ENCODE measurements around the gene SHC3. TPM values are rescaled to one million over a fixed set of nuclear protein-coding genes. Genes with fewer than 3 reads are reported as not detected.

Gene SHC3
- total and polyA plus RNA-seq, 2 donors (not counting 3 experiments of a cell fraction or from before 2014, with no cell fraction given), result 1.0 to 2.0 TPM

- Histone ChIP-seq H3K79me2 (ENCODE audit: control insufficient read depth, insufficient read depth, low read length) (peaks cover 3% of the 10 kb centered on the region), H3K4me1 (ENCODE audit: control insufficient read depth, extremely low read depth, insufficient read depth, low read length) (peaks cover 7% of the 10 kb centered on the region), H3K9ac (replicated peaks; ENCODE audit: extremely low read depth, insufficient read depth, low read length) (no peak overlapping the region), H3K36me3 (ENCODE audit: control insufficient read depth in 2 of 2, extremely low read depth in 1 of 2, insufficient read depth in 2 of 2, low read length in 2 of 2) (no peaks in the 10 kb centered on the region), H3K27ac (ENCODE audit: insufficient read depth, low read depth, low read length) (no peak overlapping the region), H2AFZ (ENCODE audit: low read depth, low read length) (no peak overlapping the region), H4K20me1 (replicated peaks; ENCODE audit: control insufficient read depth, extremely low read depth, insufficient read depth, low read length) (no peaks in the 10 kb centered on the region), H3K4me3 (replicated peaks in 1 of 3; ENCODE audit: insufficient read depth in 1 of 3, low read depth in 1 of 3, low read length in 3 of 3) (no peak overlapping the region), H3K9me3 (replicated peaks; ENCODE audit: control insufficient read depth, insufficient read depth, low read length) (no peaks in the 10 kb centered on the region), H3K27me3 (ENCODE audit: control insufficient read depth in 2 of 2, insufficient read depth in 2 of 2, low read length in 2 of 2) (peaks cover 15 to 21% of the 10 kb centered on the region in 2 experiments), H3K4me2 (ENCODE audit: insufficient read depth, low read length) (no peak overlapping the region), H3K9me1 (replicated peaks; ENCODE audit: control insufficient read depth, extremely low read depth, insufficient read depth, low read length) (no peaks in the 10 kb centered on the region)
- DNase-seq (ENCODE audit: low read depth, low spot score), result no peak
- no peak for TF ChIP-seq MYC (IDR thresholded peaks at IDR 0.05; ENCODE audit: low read depth, low read length)
- TF ChIP-seq EZH2 (IDR thresholded peaks at IDR 0.05; ENCODE audit: borderline replicate concordance, low read depth, low read length, severe bottlenecking), result no peak
- TF ChIP-seq GATA2 (IDR thresholded peaks at IDR 0.05; ENCODE audit: insufficient read depth, insufficient read length, low read depth, low read length), result no peak
- TF ChIP-seq FOS (IDR thresholded peaks at IDR 0.05; ENCODE audit: borderline replicate concordance, insufficient read depth, low read length), result no peak
- no peak for TF ChIP-seq JUN (IDR thresholded peaks at IDR 0.05; ENCODE audit: borderline replicate concordance, insufficient read depth, insufficient read length, low read depth)
- TF ChIP-seq MAX (IDR thresholded peaks at IDR 0.05; ENCODE audit: insufficient read depth, insufficient read length), result no peak
- TF ChIP-seq POLR2AphosphoS5 (IDR thresholded peaks at IDR 0.05; ENCODE audit: insufficient read depth, low read depth, low read length), result no peak
- TF ChIP-seq POLR2A (IDR thresholded peaks at IDR 0.05; ENCODE audit: low read depth, low read length), result no peak
- no peak for TF ChIP-seq CTCF (IDR thresholded peaks at IDR 0.05; ENCODE audit: extremely low read depth in 1 of 2, insufficient read depth in 1 of 2, low read depth in 1 of 2, low read length in 2 of 2)
- no TSS peak for BruUV-seq (replicated peaks)
- FAIRE-seq, result no peak
- dilution Hi-C loops (cut with MboI; ENCODE audit: extremely low pct_ligation_motif_present, low sequenced_read_pairs) (no loop called here), intact Hi-C loops (cut with micrococcal nuclease) (no loop called here)
- CTCF ChIA-PET, result no interaction called here
- POLR2A ChIA-PET, result no interaction called here
Observed at GRCh38 chr9:89173072-89173471, 5.5 kb downstream of the SHC3 start.
